Muscle layer of duodenum (tissue), 2 donors: ENCODE measurements around the gene THRB.
A peak's percentile ranks its signal among the peaks of the same experiment; 100 is the strongest.

Experiments used
- H3K27ac ChIP-seq: one replicate; pipeline ENCODE4 v1.7.0; 2013; ENCODE audit warnings: mild to moderate bottlenecking, low read length
- H3K27me3 ChIP-seq: one replicate; pipeline ENCODE4 v1.7.0; 2013; ENCODE audit warnings: low read depth, mild to moderate bottlenecking, control low read depth, low read length
- H3K36me3 ChIP-seq, 2 donors: one replicate each; pipeline ENCODE4 v1.7.0; 2013; ENCODE audit warnings: low read length in 2 of 2, control low read depth in 1 of 2, mild to moderate bottlenecking in 1 of 2; ENCODE audit not compliant: insufficient read depth in 2 of 2, control insufficient read depth in 1 of 2
- H3K4me1 ChIP-seq, 2 donors: one replicate each; pipeline ENCODE4 v1.7.0; 2013; ENCODE audit warnings: low read length in 2 of 2, mild to moderate bottlenecking in 2 of 2, control low read depth in 1 of 2, moderate library complexity in 1 of 2; ENCODE audit not compliant: insufficient read depth in 2 of 2, control insufficient read depth in 1 of 2
- H3K4me3 ChIP-seq, 2 donors: one replicate each; pipeline ENCODE4 v1.7.0; 2013; ENCODE audit warnings: low read length in 2 of 2, low read depth in 1 of 2, mild to moderate bottlenecking in 1 of 2
- H3K9me3 ChIP-seq, 2 donors: one replicate each; pipeline ENCODE4 v1.7.0; 2013; ENCODE audit warnings: low read length in 2 of 2, control low read depth in 1 of 2, mild to moderate bottlenecking in 1 of 2; ENCODE audit not compliant: control insufficient read depth in 1 of 2
- donor health status: healthy.

Gene THRB

GRCh38 chr3:24294150-24294549, 200.5 kb downstream of the THRB start:
- peaks cover 0 to 20% of the 10 kb centered on the region in 2 donors for H3K4me1 ChIP-seq
- peaks cover 0 to 7% of the 10 kb centered on the region in 2 donors for H3K9me3 ChIP-seq
- no peak overlapping the region for H3K27ac ChIP-seq
- no peak overlapping the region for H3K4me3 ChIP-seq
- H3K27me3 ChIP-seq: no peaks in the 10 kb centered on the region
- H3K36me3 ChIP-seq: peaks cover 0 to 4% of the 10 kb centered on the region in 2 donors

- peaks cover 0 to 7% of the 10 kb centered on the region in 2 donors for H3K9me3 ChIP-seq
- no peaks in the 10 kb centered on the region for H3K27me3 ChIP-seq
- no peak overlapping the region for H3K4me3 ChIP-seq
- H3K36me3 ChIP-seq: peaks cover 0 to 4% of the 10 kb centered on the region in 2 donors
- H3K27ac ChIP-seq: no peak overlapping the region
- H3K4me1 ChIP-seq: peaks cover 0 to 35% of the 10 kb centered on the region in 2 donors
These were observed 203.0 kb downstream of the THRB start for GRCh38 chr3:24291646-24292045.

GRCh38 chr3:24290596-24290995, 204.1 kb downstream of the THRB start:
- Histone ChIP-seq H3K9me3 (peaks cover 0 to 7% of the 10 kb centered on the region in 2 donors), H3K36me3 (peaks cover 0 to 4% of the 10 kb centered on the region in 2 donors), H3K4me1 (peaks cover 0 to 36% of the 10 kb centered on the region in 2 donors), H3K27ac (no peak overlapping the region), H3K27me3 (no peaks in the 10 kb centered on the region), H3K4me3 (no peak overlapping the region)

- no peaks in the 10 kb centered on the region for H3K36me3 ChIP-seq
- no peaks in the 10 kb centered on the region for H3K27me3 ChIP-seq
- H3K4me3 ChIP-seq: no peak overlapping the region
- H3K27ac ChIP-seq: peak overlapping the region; percentile 0
- H3K4me1 ChIP-seq: peaks cover 0 to 36% of the 10 kb centered on the region in 2 donors
- peaks cover 0 to under 1% of the 10 kb centered on the region in 2 donors for H3K9me3 ChIP-seq
These were observed 206.0 kb downstream of the THRB start for GRCh38 chr3:24288496-24289236.

- no peaks in the 10 kb centered on the region for H3K27me3 ChIP-seq
- H3K27ac ChIP-seq: peak overlapping the region; percentile 0
- H3K9me3 ChIP-seq: no peaks in the 10 kb centered on the region
- H3K4me1 ChIP-seq: peaks cover 0 to 36% of the 10 kb centered on the region in 2 donors
- H3K36me3 ChIP-seq: no peaks in the 10 kb centered on the region
- no peak overlapping the region for H3K4me3 ChIP-seq
These were observed 206.7 kb downstream of the THRB start for GRCh38 chr3:24287755-24288450.

GRCh38 chr3:24286405-24286804, 208.2 kb downstream of the THRB start:
- no peaks in the 10 kb centered on the region for H3K27me3 ChIP-seq
- no peaks in the 10 kb centered on the region for H3K9me3 ChIP-seq
- H3K36me3 ChIP-seq: no peaks in the 10 kb centered on the region
- no peak overlapping the region for H3K27ac ChIP-seq
- no peak overlapping the region for H3K4me3 ChIP-seq
- H3K4me1 ChIP-seq: peaks cover 0 to 36% of the 10 kb centered on the region in 2 donors

- no peaks in the 10 kb centered on the region for H3K27me3 ChIP-seq
- no peaks in the 10 kb centered on the region for H3K9me3 ChIP-seq
- H3K4me3 ChIP-seq: no peak overlapping the region
- no peaks in the 10 kb centered on the region for H3K36me3 ChIP-seq
- H3K4me1 ChIP-seq: no peaks in the 10 kb centered on the region
- no peak overlapping the region for H3K27ac ChIP-seq
These were observed 216.1 kb downstream of the THRB start for GRCh38 chr3:24278543-24278942.

- no peak overlapping the region for H3K4me3 ChIP-seq
- H3K4me1 ChIP-seq: peaks cover 0 to 4% of the 10 kb centered on the region in 2 donors
- no peaks in the 10 kb centered on the region for H3K9me3 ChIP-seq
- no peaks in the 10 kb centered on the region for H3K36me3 ChIP-seq
- H3K27ac ChIP-seq: no peak overlapping the region
- H3K27me3 ChIP-seq: no peaks in the 10 kb centered on the region
These were observed 221.2 kb downstream of the THRB start for GRCh38 chr3:24273491-24273890.

- Histone ChIP-seq H3K27ac (no peak overlapping the region), H3K36me3 (no peaks in the 10 kb centered on the region), H3K27me3 (no peaks in the 10 kb centered on the region), H3K9me3 (no peaks in the 10 kb centered on the region), H3K4me3 (no peak overlapping the region), H3K4me1 (peaks cover 0 to 4% of the 10 kb centered on the region in 2 donors)
These were observed 221.8 kb downstream of the THRB start for GRCh38 chr3:24272875-24273274.

- Histone ChIP-seq H3K27me3 (no peaks in the 10 kb centered on the region), H3K27ac (no peak overlapping the region), H3K4me3 (no peak overlapping the region), H3K36me3 (no peaks in the 10 kb centered on the region), H3K9me3 (no peaks in the 10 kb centered on the region), H3K4me1 (peaks cover 0 to 4% of the 10 kb centered on the region in 2 donors)
These were observed 222.2 kb downstream of the THRB start for GRCh38 chr3:24272408-24272807.

- H3K27ac ChIP-seq: no peak overlapping the region
- no peak overlapping the region for H3K4me3 ChIP-seq
- H3K27me3 ChIP-seq: no peaks in the 10 kb centered on the region
- H3K36me3 ChIP-seq: no peaks in the 10 kb centered on the region
- H3K9me3 ChIP-seq: no peaks in the 10 kb centered on the region
- H3K4me1 ChIP-seq: peaks cover 0 to 4% of the 10 kb centered on the region in 2 donors
These were observed 223.4 kb downstream of the THRB start for GRCh38 chr3:24271228-24271627.
